ENCODE results near the gene GPC1.

GPC1 gene

GRCh38 chr2:240432430-240432819 lies 3.0 kb upstream of the GPC1 start:
- DNase-seq, result no peak

GRCh38 chr2:240432820-240433801 lies 2.4 kb upstream of the GPC1 start:
- no peak for DNase-seq

- no peak for DNase-seq
These were observed 1.3 kb upstream of the GPC1 start for GRCh38 chr2:240433973-240434727.

GRCh38 chr2:240434728-240435456 lies 571 bp upstream of the GPC1 start:
- peak in 1 of 2 donors; percentile 35 for DNase-seq

DNA sequence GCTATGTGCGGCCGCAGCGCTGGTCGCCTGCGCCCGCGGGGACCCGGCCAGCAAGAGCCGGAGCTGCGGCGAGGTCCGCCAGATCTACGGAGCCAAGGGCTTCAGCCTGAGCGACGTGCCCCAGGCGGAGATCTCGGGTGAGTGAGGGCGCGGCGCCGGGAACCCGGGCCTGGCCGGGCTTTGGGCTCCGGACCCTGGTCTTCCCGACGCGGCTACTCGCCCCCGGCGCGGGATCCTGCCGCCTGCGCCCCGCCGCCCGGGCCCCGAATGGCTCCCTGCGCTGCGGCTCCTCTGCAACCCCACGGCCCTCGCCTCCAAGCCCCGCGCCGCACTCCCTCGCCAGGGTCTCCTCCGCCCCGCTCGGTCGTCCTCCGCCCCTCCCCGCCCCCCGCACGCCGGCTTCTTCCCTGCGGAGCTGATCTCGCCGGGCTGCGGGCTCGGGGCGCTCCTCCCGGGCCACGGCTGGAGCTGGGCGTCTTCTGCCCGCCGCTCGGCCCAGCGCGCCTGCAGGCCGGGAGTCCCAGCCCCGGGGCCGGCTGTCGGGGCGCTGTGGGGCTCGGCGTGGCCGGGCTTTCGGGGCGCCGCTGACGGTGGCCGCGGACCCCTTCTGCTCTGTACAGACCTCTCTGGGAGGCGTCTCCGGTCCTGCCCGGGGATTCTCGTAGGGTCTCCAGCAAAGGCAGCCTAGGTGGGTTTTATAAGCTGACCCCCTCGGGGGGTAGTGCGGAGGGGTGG lies 652 bp downstream of the GPC1 start:
- DNase-seq, result no peak

DNA sequence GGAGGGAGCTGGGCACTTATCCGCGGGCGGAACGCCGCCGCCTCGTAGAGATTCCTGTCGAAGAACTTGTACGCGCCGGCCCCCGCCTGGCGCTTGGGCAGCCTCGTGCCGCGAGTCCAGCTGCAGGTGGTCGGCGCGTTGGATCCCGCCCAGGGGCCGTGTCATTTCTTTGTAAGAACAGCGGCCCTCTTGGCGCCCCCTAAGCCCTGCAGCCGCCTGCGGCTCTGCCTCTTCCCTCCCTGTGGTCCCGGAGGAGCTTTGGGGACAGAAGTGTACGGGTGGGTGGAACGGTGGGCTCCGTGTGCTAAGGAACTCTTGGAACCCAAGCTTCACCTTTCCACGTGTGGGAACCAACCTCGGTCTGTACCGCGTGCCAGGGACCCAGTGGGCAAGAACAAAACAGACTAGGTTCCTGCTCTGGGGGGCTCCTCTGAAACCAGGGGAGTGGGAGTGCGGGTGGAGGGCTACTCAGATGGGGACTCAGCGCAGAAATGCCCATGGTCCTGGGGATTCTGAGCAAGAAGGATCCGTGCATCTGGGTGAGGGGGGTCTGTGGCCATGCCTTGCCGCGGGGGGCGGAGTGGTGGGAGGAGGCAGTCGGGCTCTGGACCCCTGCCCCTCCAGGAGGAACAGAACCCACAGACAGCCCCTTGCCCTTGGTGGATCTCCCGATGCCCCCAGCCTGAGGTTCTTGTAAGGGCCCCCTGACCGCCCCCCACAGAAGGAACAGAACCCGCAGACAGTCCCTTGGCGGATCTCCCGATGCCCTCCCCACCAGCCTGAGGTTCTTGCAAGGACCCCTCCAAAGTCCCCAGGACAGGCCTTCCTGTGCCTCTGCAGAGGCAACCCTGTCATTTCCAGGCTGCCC lies 1.5 kb downstream of the GPC1 start:
- no peak for DNase-seq

DNA sequence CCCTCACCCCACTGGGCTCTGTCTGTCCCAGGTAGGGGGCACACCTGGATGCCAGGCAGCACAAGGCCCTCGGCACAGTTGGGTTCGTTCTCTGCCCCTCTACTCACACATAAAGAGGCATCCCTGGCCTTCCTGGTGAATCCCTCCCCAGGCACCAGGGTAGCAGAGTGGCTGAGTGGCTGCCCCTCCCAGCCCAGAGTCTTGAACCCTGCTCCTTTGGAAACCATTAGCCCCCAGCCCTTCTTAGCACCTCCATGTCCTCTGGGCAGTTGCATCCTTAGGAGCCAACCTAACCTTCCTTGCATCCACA lies 2.0 kb downstream of the GPC1 start:
- DNase-seq, result no peak

DNA sequence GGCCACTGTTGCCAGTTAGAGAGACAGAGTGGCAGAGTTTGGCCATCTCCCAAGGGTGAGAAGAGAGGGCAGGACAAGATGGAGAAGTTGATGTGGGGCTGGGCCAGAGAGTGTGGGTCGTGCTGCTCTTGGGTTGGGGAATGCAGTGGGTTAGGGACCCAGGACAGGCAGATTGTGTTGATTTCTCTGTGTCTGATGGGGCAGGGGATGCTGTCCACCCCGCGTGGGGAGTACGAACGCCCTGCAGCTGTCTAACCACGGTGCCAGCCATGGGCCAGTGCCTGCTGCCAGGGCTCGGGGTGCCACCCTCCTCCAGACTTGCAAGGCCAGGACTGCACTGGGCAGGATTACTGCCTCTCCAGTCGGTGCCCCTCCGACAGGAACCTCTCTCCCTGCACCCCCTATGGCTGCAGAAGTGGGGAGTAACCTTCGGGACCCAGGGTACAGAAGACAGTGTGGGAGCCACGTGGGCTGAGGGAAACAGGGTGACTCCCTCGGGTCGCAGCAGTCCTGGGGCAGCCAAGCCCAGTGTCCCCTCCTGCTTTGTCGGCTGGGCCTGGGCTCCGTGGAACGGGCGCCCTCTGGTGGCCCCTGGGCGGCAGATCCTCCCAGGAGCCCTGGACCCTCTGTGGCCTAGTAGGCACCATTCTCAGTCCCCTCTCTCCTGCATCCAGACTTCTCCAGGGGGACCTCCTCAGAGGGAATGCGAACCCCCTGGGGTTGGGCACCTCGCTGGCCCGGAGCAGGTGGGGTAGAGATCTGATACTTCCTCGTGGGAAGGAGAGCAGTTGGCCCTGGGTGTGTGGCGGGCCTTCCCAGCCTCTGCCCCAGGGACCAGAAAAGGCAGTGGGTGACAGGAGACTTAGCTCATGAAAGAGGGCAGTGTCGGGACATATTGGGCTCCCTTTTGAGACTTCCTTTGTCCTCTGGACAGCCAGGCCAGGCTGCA lies 2.7 kb downstream of the GPC1 start:
- DNase-seq, result peak; percentile 44 to 56

GRCh38 chr2:240438810-240439697 lies 3.6 kb downstream of the GPC1 start:
- DNase-seq, result no peak

DNA sequence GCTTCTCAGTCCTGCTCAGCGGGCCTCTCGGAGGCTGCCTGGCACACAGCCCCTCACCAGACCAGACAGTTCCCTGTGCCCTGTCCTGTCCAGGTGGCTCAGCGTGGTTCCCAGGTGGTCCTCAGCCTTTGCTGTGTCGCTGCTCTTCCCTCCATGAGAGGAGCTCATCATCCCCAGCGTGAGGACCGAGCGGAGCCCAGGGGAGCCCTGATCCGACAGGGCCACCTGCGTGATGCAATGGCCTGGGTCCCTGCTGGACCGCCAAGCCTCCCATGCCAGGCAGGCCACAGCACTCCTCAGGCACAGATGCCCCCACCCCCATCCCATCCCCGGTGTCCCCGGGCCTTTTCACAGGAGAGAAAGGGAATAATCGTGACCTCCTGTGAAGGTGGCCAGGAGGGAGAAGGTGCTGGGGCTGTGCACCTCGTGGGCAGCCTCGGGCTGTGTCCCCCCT lies 4.3 kb downstream of the GPC1 start:
- no peak for DNase-seq

- no peak for DNase-seq
These were observed 4.8 kb downstream of the GPC1 start for GRCh38 chr2:240440251-240440650.

DNA sequence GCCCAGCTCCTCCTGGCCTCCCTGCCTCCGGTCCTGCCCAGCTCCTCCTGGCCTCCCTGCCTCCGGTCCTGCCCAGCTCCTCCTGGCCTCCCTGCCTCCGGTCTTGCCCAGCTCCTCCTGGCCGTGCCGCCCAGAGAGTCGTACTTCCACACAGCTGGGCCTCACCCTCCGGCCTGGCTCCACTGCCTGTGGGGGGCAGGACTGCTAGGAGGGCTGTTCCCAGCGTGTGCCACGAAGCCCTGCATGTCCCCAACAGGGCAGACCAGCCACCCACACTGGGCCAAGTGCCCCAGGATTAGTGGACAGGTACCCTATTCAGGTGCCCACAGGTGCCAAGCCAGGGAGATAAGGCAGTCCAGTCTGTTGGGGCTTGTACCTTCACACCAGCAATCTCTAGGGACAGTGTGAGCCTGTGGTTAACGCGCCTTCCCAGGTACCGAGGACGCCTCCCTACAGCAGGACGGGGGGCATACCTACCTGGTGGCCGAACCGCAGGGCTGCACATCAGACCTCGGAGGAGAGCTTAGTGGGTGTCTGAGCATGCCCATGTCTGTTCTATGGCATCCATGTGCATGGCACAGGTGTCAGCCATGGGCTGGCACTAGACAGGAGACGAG lies 5.3 kb downstream of the GPC1 start:
- DNase-seq, result no peak

DNA sequence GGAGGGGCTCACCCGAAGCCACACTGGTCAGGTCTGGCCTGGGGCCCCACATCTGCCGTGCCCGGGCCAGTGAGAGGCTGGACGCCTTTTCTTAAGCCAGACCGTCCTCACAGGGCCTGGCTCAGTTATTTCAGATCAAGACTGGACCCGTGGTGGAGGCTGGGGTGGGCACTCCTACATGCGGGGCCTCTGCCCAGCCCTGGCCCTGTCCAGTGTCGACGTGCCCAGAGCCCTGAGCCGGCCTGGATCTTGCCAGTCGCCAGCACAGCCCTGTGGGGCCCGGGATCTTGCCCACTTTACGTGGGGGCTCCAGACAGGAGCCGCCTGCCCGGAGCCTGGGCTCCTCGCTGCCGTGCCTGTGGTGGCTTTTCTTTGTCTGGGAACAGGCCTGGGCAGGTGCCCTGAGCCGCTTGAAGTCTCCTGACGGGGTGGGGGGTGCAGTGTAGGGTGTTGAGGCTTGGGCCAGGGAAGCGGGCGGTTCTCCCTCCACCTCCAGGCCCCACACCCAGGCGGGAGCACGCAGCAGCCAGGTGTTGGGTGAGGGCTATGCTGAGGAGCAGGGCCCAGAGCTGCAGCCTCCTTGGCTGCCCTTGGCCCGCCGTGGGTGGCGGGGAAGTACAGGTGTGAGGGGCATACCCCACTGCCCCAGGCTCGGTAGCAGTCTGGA lies 6.0 kb downstream of the GPC1 start:
- DNase-seq, result no peak

GRCh38 chr2:240441993-240442411 lies 6.5 kb downstream of the GPC1 start:
- no peak for DNase-seq

- DNase-seq, result no peak
These were observed 7.6 kb downstream of the GPC1 start for GRCh38 chr2:240442891-240443715.

DNA sequence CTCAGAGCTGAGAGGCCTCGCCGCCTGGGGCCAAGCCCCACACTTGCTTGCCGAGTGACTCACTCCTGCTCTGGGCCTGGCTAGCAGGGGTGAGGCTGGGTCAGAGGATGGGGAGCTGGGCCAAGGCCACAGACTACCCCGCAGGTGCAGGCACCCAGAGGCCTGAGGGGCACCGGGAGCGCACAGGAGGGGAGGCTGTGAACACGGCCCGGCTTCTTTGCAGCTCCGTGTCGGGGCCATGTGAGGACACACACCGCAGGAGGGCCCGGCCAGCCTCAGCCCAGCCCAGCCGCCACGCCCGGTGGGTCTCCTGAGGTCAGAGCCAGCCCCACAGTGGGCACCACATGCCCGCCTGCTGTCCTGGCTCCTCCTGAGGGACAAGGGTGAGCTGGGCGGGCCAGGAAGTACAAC lies 8.4 kb downstream of the GPC1 start:
- DNase-seq, result no peak

GRCh38 chr2:240444464-240444863 lies 9.0 kb downstream of the GPC1 start:
- DNase-seq, result no peak
